ENCODE measurements around the gene FAAP24.
"Not testable (repeated sequence)": the region's sequence is repeated elsewhere in the genome, so short reads cannot be mapped to it uniquely, and the experiment has no call there.

Gene FAAP24

GRCh38 chr19:32971715-32972540 is at the start of gene FAAP24, which contains the start of gene CEP89:
Gene FAAP24, plus strand, starts transcription at chr19:32972242. Its CDS starts 955 bp downstream, at chr19:32973197.
Gene CEP89, minus strand, starts transcription at chr19:32971958. Its CDS starts 84 bp downstream, at chr19:32971874.
- peak; percentile 99 to 100 for DNase-seq

- no peak for DNase-seq
Observed at GRCh38 chr19:32924200-32924599, 47.8 kb upstream of the FAAP24 start.

GRCh38 chr19:32928806-32929205 is 43.2 kb upstream of the FAAP24 start:
- no peak for DNase-seq

DNA sequence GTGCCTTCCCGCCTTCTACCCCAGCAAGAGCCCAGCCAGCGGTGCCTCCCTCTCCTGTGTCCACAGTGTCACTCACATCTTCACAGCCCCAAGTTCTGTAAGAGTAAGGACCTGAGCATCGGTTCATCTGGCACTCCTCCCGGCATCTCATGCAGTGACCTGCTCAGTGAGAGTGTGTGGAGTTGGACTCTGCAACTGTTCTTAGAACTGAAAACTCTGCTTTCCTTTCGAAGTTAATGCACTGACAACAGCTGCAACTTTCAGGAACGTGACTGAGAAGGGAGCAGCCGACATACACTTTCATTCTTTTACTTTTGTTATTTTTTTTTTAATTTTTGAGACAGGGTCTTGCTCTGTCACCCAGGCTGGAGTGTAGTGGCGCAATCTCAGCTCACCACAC is 41.5 kb upstream of the FAAP24 start:
- no peak for DNase-seq

DNA sequence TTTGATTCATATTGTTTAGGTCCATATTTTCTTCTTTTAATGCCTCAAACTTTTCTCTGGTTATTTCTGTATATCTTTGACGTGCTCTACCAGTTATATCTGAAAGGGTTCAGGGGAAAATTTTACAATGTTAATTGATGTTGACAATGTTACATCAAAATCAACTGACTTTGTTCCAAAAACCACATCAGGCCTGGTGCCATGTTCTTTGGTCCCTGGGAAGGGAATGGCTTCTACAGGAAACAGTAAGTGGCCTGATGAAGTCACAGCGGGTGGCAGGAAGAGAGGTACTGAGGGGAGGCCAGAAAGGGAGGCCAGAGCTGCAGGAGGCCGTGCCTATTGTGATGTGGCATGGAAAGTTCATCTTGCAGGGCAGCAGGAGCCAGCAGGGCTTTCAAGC is 38.5 kb upstream of the FAAP24 start:
- DNase-seq = no peak

DNA sequence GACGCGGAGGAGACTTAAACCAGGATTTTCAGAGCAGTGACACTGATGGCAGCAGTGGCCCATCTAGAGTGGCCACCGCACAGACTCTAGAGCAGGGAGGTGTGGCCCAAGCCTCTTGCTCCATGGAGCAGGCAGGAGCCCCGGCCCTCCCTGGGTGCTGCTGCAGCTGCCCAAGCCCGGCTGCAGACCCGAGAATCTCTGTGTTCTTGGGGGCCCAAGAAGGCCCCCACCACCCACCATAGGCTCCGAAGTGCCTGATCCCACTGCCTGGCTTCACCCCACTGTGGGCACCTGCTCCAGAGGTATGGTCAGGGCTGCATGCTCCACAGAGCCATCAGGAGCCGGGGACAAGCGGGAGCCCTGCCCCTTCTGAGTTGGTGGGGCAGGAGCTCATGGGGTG is 36.4 kb upstream of the FAAP24 start:
- no peak for DNase-seq

GRCh38 chr19:32936065-32936464 is 36.0 kb upstream of the FAAP24 start:
- no peak for DNase-seq

- not testable (repeated sequence) for DNase-seq
Observed at GRCh38 chr19:32941273-32941672, 30.8 kb upstream of the FAAP24 start.

DNA sequence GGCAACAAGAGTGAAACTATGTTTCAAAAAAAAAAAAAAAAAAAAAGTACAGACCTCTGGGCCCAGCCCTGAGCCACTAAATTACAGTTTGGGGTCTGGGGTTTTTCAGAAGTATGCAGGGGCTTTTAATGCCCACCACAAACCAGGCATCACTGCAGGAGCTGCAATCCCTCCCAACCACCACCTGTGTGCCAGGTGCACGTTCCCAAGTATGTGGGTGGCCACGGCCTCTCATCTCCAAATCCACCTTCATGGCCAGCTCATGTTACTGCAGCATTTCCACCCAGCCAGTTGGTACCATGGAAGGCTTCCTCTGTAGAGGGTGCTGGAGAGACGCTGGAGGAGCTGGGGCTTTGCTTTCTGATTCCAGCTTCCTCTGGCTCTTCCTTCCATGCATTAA is 26.8 kb upstream of the FAAP24 start:
- no peak for DNase-seq

DNA sequence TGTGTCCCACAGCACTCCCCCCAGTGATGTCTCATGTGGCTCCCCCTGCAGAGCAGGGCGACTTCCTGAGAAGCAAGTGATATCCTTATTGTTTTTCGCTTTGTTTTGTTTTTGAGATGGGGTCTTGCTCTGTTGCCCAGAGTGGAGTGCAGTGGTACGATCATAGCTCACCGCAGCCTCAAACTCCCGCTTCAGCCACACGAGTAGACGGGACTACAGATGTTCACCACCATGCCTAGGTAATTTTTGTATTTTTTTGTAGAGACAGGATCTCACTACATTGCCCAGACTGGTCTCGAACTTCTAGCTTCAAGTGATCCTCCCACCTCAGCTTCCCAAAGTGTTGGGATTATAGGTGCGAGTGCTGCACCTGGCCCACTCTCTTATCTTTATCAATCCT is 5.3 kb upstream of the FAAP24 start:
- no peak for DNase-seq

DNA sequence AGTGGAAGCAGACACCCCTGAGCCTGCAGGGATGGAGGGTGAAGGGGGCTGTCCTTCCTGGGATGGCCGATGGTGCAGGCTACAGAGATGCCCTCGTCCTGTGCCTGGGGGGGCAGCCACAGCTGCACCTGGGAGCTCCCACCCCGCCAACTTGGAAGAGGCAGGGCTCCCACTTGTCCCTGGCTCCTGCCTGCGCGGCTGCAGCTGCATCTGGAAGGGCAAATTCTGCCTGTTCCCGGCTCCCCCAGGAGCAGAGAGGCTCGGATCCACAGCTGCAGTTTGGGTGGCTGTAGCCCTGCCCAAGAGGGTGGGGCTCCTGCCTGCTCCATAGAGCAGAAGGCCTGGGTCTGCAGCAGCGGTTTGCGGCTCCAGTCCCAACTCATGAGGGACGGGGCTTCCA is 2.5 kb upstream of the FAAP24 start:
- DNase-seq = no peak

GRCh38 chr19:32971012-32971595 is 938 bp upstream of the FAAP24 start:
- DNase-seq = no peak

- peak; percentile 51 to 75 for DNase-seq
Observed at GRCh38 chr19:32976223-32976805, 4.3 kb downstream of the FAAP24 start.

GRCh38 chr19:32977280-32977679 is 5.2 kb downstream of the FAAP24 start:
- no peak for DNase-seq

DNA sequence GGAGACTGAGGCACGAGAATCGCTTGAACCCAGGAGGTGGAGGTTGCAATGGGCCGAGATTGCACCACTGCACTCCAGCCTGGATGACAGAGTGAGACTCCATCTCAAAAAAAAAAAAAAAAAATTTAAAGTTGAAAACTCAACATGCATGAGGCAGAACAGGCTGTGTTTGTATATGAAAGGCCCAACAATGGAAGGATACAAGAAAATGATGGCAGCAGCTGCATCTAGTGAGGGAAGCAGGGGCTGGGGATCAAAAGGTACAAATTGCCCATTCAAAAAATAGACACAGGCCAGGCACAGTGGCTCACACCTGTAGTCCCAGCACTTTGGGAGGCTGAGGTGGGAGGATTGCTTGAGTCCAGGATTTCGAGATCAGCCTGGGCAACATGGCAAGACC is 5.8 kb downstream of the FAAP24 start:
- DNase-seq = not testable (repeated sequence)

GRCh38 chr19:32979807-32980206 is 7.8 kb downstream of the FAAP24 start:
- not testable (repeated sequence) for DNase-seq

DNA sequence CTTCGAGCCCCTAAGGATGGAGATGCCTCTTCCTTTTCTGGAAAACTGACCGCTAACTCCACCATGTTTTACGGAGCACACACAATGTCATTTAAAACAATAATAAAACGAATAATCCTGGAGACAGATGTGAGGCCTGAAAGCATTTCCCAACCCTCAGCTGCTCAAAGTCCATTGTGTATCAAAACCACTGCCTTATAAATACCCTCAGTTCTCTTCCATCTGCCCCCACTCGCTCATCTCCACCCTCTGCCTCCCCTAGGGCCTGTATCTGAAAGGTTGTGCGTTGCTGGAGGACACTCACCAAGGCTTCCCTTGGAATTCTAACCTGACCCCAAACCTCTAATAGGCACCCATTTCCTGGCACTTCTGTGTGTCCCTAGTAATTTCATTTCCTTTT is 10.4 kb downstream of the FAAP24 start:
- DNase-seq = not testable (repeated sequence)

DNA sequence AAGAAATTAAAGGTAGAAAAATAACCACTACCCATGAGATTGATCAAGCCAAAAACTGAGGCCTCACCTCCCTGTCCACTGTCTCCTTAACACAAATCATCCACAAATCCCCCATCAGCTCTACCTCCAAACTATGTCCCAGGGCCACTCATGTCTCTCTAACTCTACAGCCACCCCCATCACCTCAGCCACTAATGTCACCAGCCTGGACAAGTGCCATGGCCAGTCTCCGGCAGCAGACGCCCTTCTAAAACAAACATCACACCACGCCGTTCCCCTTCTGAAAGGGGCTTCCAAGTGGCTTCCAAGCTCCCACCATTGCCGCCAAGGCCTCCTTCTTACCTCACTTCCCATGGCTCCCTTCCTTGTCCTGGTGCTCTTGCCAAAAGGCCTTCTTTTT is 16.2 kb downstream of the FAAP24 start:
- DNase-seq = not testable (repeated sequence)

DNA sequence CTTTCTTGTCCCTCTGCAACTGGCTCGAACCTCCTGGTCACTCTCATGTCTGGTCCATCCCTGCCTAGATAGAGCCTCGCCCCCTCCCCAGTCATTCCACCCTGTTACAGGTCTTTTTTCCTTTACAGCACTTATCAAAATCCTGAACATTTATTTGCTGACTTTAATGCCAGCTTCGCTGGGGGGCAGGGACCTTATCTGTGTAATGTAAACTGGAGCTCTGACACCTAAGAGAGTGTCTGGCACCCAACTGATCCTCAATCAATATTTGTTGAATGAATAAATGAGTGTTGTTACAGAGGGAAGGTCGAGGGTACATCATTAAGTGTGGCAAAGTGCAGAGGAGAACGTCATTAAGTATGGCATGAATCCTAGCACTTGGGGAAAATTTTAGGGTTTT is 16.7 kb downstream of the FAAP24 start:
- no peak for DNase-seq

DNA sequence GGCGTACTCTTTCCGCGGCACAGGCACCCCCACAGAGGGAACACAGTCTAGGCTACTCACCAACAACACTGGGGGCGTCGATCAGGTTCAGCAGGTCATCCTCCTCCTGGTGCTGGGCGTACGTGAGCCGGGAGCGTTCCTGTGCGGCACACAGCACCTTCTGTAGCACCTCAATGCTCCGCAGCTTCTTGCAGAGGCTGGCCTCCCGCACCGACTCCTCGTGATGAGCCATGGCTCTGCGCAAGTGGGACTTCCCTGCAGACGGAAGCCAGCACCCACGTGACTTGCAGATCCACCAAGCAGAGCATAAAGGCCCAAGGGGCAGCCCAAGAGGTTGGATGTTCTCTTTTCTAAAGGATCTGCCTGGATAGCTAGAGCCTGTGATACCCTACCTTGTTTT is 23.9 kb downstream of the FAAP24 start:
- not testable (repeated sequence) for DNase-seq

DNA sequence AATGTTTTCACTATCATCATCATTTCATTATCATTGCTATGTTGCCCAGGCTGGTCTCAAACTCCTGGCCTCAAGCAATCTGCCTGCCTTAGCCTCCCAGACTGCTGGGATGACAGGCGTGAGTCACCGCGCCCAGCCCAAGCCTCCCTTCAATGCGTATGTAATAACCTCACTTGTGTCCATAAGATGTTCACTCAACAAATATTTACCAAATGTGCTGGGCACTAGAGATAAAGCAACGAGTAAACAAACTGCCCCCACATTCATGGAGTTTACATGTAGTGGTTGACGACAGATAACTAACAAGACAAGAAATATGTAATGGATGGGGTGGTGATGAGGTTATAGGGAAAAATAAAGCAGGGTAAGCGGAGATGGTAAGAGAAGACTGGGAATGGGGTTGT is 25.0 kb downstream of the FAAP24 start:
- DNase-seq = not testable (repeated sequence)

GRCh38 chr19:32997716-32998355 is 25.8 kb downstream of the FAAP24 start:
- no peak for DNase-seq

- no peak for DNase-seq
Observed at GRCh38 chr19:32998722-32999121, 26.7 kb downstream of the FAAP24 start.

Data from CD4-positive, alpha-beta T cell treated with Interferon alpha-2 for 1 hour (primary cell).